Left ventricle myocardium superior (tissue), 1 donor: ENCODE results near the gene GORAB. TPM values are rescaled to one million over a fixed set of nuclear protein-coding genes. Genes with fewer than 3 reads are reported as not detected.

Experiments
- ATAC-seq: fragments of 200-7000 bp; cut with Tn5 transposase; one replicate; pipeline ENCODE4 v1.9.1; 2020; ENCODE audit warnings: mild to moderate bottlenecking, moderate library complexity
- DNase-seq: peaks from one replicate; pipeline ENCODE4 v3.0.0-alpha.2; 2020
- intact Hi-C: fragments of 100-400 bp; cut with micrococcal nuclease; formaldehyde crosslinking; loops from one replicate; pipeline ENCODE4 v1.11.0; 2022
- total RNA-seq: library from RNA; stranded (reverse); fragmentation: NEBNext Ultra II Directional; extraction: Animal tissue kit (Norgen Biotek cat#: 25700); gene quantifications from one replicate; pipeline ENCODE4 v1.2.1, GENCODE V29; 2021
- donor health status: DM: no; HTN: yes; CAD: no; lungs with severe emphysema.

GORAB gene
- total RNA-seq, 1 donor from 2014 or later = 10.0 TPM

DNA sequence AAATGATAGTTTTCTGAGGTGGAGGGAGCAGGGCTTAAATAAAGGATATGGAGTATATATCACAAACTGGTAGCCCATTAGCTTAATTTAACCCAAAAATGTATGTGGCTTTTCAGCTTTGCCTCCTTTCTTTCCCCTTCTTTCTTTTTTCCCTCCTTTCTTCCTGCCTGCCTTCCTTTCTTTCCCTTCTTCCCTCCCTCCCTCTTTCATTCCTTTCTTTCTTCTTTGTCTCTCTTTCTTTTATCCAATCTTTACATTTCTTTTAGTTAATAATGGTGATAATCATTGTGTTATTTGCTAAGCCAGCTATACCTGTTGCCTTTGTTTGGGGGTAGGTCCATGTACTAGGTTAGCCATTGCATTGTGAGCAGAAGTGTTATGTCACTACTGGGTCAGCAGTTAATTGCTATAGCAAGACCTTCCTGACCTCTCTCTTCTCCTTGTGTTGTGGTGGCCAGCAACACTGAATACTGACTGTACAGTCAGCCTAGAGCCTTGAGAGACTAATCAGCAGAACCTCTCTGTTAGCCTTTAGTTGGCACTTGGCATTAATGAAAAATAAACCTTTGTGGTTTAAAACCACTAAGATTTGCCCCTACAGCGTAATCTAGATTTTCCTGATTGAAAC is 5.1 kb downstream of the GORAB start:
- intact Hi-C loops = loop anchor here (5.0 to 10.0 kb wide), 2 partner anchors 345 to 462 kb away; partner anchors contain the start of gene KIFAP3
- DNase-seq (no peak), ATAC-seq (peak; percentile 72)

DNA sequence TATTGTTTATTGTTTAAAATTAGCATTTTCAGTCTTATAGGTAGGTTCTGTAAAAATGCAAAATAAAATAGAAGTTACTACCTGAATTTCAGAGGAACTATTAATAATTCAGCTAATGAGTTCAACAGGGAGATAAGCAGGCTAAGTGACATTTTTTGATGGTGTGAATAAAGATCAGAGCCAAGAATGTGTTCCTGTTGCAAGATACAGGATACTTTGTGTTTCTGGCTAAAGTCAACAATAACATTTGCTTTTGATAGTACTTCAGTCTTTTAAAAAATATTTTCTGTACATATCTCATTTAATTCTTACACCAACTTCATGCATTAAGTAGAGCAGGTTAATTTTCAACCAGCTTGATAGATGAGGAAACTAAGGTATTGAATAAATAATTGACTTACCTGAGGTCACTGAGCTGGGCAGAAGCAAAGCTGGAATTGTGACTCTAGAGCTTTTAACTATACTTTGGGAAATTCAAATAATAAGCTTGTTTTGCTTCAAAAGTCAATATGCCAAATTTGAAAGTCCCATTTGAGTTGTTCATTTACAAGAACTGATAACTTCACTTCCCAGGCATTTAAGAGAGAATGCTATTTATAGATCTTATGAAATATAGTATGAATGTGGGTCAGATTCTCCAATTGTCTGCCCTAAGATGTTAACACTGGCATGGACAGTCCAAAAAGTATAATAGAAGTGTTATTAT is 6.0 kb downstream of the GORAB start:
- DNase-seq (no peak), ATAC-seq (peak; percentile 73)
- intact Hi-C loops = loop anchor here (5.0 to 10.0 kb wide), 2 partner anchors 344 to 463 kb away; partner anchors contain the start of gene KIFAP3

DNA sequence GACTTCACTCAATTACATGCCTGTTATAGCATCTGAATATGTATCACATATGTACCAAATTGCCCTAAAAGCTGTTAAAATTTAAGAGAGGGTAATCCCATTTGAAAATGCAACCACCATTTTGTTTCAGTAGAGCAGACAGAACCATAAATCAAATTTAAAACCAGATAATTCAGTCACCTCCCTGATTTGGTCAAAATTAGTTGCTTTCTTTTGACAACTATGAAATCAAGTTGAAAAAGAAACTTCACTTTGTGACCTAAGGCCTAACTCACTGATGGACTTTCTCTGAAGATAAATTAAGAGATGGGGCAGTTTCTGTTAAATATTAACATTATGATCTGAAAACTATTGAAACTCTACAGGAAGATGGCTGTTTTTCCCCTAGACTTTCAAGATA is 6.7 kb downstream of the GORAB start:
- ATAC-seq = no peak
- DNase-seq = no peak
- intact Hi-C loops = loop anchor here (5.0 to 10.0 kb wide), 2 partner anchors 344 to 464 kb away; partner anchors contain the start of gene KIFAP3

DNA sequence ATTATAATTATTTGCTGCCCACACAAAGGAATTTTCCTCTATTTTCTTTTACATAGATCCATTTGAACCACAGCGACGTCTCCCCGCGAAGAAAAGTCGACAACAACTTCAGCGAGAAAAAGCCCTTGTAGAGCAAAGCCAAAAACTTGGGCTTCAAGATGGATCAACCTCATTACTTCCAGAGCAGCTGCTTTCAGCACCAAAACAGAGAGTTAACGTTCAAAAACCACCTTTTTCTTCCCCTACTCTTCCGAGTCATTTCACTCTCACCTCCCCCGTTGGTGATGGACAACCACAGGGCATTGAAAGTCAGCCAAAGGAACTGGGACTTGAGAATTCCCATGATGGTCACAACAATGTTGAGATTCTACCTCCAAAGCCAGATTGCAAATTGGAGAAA is 7.2 kb downstream of the GORAB start:
- DNase-seq (no peak), ATAC-seq (no peak)
- intact Hi-C loops = loop anchor here (5.0 to 10.0 kb wide), 2 partner anchors 343 to 464 kb away; partner anchors contain the start of gene KIFAP3

DNA sequence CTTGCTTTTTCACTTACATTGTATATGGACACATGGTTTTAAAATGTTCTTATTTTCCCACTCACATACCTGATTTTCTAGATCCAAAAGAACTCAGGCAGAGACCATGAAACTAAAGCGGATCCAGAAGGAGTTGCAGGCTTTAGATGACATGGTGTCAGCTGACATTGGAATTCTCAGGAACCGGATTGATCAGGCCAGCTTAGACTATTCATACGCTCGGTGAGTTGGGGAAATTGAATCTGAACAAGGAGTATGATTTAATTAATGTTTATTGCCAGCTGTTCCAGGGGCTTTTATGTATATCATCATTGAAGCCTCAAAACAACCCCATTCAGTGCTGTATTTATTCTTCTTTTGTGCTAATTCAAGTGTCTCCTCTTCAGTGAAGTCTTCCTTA is 12.7 kb downstream of the GORAB start:
- no peak for DNase-seq
- ATAC-seq = no peak
- intact Hi-C loops = no loop called here

DNA sequence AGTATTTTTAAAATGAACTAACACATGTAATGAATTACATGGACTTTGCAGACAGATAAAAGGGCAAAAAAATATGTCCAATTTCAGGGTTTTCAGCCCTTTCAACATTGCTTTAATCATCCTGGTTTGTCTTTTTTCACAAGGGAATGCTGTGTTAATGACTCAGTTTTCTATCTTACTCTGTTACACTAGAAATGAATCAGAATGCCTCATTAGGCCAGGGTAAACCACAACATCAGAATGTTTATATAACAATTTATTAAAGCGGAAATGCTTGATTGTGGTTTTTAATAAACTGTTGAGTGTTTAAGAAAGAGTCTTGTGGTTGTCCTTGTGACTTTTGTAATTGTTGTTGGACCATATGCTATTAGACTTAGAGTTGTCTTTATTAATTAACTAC is 13.5 kb downstream of the GORAB start:
- DNase-seq (no peak), ATAC-seq (no peak)
- intact Hi-C loops = no loop called here

DNA sequence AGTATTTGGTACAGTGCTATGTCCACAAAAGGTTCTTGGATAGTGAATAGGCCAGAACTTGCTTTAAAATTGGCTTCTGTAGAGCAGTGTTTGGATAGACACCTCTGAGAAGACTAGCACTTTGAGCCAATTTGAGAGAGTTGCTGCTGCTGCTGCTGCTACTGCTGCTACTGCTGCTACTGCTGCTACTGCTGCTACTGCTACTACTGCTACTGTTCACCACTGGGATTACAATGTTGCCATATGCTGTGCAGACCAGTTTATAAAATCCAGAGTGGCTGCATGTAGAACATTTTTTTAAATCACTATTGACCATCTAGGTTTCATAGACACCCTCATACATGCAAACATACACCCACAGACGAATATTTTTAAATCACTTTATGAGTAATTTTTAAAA is 15.3 kb downstream of the GORAB start:
- intact Hi-C loops = no loop called here
- no peak for DNase-seq
- no peak for ATAC-seq

DNA sequence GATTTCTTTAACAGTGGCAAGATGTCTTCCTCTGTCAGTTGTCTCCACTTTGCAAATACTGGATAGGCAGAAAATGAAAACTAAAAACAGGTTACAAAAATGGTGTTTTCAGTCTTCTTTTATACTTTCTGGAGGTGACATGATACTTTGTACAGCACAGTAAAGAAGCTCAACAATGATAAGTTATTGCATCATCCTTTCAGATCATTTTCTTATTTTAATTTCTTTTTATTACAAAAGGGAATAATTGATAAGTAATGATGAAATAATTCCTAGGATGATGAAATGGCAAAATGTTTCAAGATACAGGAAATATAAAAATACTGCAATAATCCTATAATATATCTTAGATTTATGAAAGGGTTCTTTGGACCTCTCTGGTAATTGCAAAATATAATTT is 16.5 kb downstream of the GORAB start:
- ATAC-seq (no peak), DNase-seq (no peak)
- intact Hi-C loops = no loop called here

DNA sequence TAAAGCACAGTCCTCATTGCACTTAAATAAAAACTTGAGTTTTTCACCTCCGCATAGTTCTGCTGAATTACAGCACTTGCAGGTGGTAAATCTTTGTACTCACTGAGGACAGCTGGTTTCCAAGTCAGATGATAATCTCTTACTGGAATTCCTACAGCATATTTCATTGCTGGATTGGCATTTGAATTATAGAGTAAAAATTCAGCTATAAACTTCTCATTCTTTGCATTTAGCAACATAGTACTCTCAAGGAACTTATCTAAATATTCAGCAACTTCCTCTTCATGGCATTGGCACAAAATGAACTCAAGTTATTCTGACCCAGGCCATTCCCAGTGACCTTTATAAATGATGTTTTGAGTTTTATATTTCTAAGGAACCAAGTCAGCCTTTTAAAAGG is 23.4 kb downstream of the GORAB start:
- ATAC-seq (no peak), DNase-seq (no peak)
- intact Hi-C loops = no loop called here

DNA sequence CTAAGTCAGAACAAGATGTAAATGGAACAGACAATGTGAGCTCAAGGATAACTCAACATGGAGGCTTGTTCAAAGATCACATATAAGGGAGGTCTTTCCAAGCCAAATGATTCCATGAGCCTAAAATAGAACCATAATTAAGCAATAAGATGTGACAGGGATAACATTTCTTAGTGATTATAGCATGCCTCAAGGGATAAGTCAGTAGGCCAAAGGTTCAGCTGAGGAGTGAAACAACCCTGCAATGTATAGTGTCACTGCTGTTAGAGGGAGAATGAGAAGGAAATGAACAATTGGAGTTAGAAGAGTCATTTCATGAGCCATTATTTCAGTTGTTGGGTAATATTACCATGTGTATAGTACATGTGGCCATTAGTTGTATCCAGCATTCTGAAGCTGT is 25.0 kb downstream of the GORAB start:
- no peak for DNase-seq
- no peak for ATAC-seq
- intact Hi-C loops = no loop called here

DNA sequence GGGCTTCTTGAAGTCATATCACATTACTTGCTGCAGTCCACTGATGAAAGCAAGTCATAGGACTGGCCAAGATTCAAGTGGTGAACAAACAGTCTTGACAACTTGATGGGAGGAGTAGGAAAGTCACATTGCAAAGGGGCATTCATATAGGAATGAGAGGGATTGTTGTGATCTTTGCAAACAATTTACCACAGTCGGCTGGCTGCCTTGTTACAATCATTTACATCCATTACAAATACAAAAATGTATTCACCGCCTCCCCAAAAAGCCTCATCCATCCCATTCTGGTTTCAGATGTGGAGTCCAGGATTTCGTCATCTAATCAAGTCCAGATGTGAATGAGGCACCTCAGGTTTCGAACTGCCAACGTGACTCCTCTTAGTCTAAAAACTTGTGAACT is 26.8 kb downstream of the GORAB start:
- DNase-seq = no peak
- ATAC-seq = no peak
- intact Hi-C loops = no loop called here

DNA sequence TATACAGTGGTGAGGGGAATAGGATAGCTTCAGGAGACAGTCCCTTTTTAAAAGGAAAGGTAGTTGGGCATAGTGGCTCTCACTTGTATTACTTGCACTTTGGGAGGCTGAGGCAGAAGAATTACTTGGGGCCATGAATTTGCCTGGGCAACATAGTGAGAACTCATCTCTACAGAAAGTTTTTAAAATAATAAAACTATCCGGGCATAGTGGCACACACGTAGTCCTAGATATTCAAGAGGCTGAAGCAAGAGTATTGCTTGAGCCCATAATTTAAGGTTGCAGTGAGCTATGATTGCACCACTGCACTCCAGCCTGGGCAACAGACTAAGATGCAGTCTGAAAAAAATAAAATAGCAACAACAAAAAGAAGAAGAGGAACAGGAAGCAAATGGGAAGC is 27.2 kb downstream of the GORAB start:
- intact Hi-C loops = no loop called here
- DNase-seq (no peak), ATAC-seq (no peak)

DNA sequence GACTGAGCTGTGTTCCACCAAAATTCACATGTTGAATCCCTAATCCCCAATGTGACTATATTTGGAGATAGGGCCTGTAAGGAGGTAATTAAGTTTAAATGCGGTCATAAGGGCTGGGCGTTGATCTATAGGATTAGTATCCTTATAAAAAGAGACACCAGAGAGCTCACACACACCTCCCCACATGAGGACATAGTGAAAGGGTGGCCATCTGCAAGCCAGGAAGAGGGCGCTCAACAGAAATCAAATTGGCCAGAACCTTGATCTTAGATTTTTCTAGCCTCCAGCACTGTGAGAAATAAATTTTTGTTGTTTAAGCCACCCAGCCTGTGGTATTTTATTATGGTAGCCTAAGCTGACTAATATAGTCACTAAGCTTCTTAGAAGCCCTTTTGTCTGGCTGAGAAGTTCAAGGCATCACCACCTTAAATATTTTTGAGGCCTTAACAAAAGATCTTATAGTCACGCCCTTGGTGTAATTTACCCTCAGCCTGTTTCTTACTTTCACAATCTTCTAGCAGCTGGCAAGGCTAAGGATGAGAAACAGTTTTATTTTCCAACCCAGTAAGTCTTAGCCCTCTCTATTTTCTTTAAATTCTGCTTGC is 28.8 kb downstream of the GORAB start:
- no peak for ATAC-seq
- intact Hi-C loops = no loop called here
- DNase-seq = no peak

DNA sequence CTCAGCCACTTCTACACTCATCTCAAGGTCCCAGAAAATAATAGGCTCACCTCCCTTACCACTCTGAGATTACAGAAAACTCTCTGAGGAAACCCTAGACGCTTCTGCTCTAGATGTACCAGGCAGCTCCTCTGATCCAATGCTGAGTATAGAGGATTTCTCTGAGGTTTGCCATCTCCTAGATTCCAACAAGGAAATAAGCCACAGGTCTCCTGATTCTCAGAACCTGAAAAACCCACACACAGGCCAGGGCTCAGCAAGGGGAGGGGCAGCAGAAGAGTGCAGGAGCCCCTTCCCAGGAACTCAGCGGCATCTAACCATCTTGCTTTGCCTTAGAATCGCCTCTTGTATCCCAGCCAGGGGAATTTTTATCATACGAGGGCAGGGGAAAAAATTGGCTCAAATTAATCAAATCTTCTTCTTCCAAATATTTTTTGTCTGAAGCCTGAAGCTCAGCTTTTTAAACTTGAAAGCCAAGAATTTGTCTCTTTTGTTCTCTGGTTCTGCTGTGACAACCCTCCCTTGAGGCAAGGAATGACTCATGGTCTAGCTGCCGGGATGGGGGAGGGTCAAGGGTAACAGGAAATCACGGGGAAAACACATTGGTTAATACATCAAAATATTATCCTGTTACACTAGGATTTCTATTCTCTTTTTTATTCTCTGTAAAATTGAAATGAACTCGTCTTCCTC is 30.8 kb downstream of the GORAB start:
- DNase-seq (peak; percentile 35), ATAC-seq (peak; percentile 95)
- intact Hi-C loops = no loop called here

DNA sequence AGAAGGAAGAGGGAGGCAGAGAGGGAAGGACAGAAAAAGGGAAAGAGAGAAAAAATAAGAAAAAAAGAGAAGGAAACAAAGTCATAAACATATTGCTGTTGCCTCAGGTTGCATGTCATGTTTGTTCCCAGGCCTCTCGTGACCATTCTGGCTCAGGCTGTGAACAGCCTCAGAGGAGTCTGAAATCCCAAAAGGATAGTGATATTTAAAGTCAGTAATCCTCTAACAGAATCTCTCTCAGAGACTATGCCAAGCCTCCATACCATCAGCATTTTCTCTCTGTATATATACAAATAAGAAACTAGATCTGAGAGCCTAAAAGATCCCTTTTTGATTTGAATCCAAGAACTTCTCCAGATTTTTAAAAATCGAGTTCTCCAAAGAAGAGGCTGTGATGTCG is 35.2 kb downstream of the GORAB start:
- no peak for DNase-seq
- ATAC-seq = no peak
- intact Hi-C loops = no loop called here

DNA sequence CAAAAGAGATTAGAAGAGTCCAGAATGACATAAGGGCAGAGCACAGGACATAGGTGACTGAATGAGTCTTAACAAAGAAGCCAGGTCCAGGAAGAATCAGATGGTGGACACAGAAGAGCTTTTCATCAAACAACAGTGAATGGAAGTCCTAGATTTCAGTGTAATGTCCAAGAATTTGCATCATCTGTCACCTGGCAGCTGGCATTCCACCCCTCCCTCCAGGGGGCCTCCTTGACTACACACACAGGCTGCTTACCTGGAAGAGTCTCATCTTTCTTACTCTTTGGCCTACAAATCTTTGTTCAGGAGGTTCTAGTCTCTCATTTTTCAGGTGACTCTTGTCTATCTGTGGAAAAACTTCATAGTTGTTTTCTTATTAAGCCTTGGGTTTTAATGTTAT is 36.2 kb downstream of the GORAB start:
- ATAC-seq (no peak), DNase-seq (no peak)
- intact Hi-C loops = no loop called here

DNA sequence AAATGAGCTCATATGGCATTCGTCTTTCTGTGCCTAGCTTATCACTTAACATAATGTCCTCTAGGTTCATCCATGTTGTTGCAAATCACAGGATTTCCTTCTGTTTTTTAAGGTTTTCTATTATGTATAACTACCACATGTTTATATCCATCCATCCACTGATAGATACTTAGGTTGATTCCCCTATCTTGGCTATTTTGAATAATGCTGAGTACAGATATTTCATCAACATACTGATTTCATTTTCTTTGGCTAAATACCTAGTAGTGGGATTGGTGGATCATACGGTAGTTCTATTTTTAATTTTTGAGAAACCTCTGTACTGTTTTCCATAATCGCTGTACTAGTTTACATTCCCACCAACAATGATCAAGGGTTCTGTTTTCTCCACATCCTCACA is 45.0 kb downstream of the GORAB start:
- intact Hi-C loops = no loop called here
- ATAC-seq (no peak), DNase-seq (no peak)

DNA sequence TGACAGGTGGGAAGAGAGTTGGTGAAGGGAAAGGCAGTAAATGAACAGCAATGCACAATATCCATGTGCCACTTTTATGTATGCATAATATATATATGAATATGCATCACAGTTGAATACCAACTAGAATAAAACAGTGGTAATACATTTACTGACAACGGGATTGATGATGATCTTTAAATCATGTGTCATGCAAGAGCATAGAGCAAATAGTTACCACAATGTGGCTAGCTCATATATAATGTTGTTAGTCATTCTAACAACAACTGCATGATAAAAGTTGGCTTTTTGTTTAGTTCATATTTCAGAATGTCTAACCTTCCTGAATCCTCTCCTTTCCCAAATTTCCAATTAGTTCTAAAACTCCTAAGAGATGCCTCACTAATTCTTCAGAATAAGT is 46.4 kb downstream of the GORAB start:
- intact Hi-C loops = no loop called here
- no peak for ATAC-seq
- DNase-seq = no peak

DNA sequence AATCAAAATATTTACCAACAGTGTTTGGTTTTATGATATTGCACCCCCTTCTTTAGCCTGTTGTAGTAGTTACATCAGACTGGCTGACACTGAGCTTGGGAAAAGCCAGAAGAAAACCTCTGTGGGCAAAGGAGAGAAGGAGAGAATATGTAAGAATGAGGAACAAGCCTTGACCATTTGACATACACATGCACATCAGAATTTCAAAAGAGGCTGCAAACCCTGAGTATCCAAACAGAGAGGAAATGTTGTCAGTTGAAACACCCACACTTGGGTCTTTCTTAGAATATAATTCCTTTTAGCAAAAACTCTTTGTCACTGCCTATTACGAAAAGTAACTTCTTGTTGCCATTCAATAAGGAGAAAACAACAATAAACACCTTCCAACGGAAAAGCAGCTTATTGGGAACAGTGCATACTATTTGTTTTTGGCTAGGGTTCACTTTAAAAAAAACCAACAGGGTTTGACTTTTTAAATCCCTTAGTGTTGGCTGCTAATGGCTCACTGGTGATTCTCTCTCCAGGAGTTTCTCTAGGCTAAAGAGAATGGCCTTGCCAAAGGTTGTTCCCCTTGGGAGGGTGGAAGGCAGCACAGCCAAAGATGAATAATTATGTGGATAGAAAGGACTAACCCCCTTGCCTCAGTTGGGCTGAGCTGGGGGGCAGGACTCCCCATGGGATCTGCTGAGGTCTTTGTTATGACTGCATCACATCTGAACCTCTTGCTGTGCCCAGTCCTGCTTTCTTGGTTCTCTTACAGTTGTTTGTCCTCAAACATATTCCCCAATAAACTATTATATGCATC is 48.9 kb downstream of the GORAB start:
- intact Hi-C loops = no loop called here
- ATAC-seq = peak; percentile 72

More for the DNA sequence above, 48.9 kb downstream of the GORAB start:
- peak; percentile 31 for DNase-seq
